B cell (primary cell): ENCODE results near the gene GLB1L3. TPM values are rescaled to one million over a fixed set of nuclear protein-coding genes. Genes with fewer than 3 reads are reported as not detected.

ENCODE experiments used
- ATAC-seq: fragments of 200-7000 bp; cut with Tn5 transposase; one replicate; pipeline ENCODE4 v1.10.0; 2021; ENCODE audit warnings: low read depth, mild to moderate bottlenecking, moderate number of reproducible peaks, moderate library complexity
- CTCF ChIA-PET: fragments of 350-600 bp; sonication (Branson Sonifier 250); formaldehyde crosslinking; loops from one replicate; lab custom pipeline; 2021; ENCODE audit warnings: antibody characterized with exemption, inconsistent platforms; lab: Charles Lee
- POLR2A ChIA-PET: fragments of 350-600 bp; sonication (Branson Sonifier 250); formaldehyde crosslinking; loops from one replicate; lab custom pipeline; 2021; ENCODE audit warnings: antibody characterized with exemption; lab: Charles Lee
- DNase-seq: peaks from one replicate; pipeline ENCODE4 v3.0.0; 2013
- H2AFZ ChIP-seq: 2 replicates; pipeline ENCODE4 v1.6.1; 2012; ENCODE audit warnings: mild to moderate bottlenecking, low read depth, low read length; ENCODE audit not compliant: insufficient read depth, poor library complexity, severe bottlenecking
- H3K27ac ChIP-seq, 2 donors: 1 replicate in 1 of 2; 2 replicates in 1 of 2; pipeline ENCODE4 v1.5.1; 2012 to 2013; ENCODE audit warnings: low read length in 2 of 2, mild to moderate bottlenecking in 2 of 2, moderate library complexity in 1 of 2
- H3K27me3 ChIP-seq, 4 experiments: fragments of 200-600 bp in 1 of 4; sonication (generic) in 1 of 4; replicated peaks in 1 of 4; 1 replicate in 2 of 4; 2 replicates in 2 of 4; pipeline versions ENCODE4 v1.6.1 to v1.7.0; 2013 to 2016; ENCODE audit warnings: low read length in 3 of 4, mild to moderate bottlenecking in 2 of 4, mixed read lengths in 1 of 4, moderate library complexity in 1 of 4; ENCODE audit not compliant: insufficient read depth in 4 of 4, control insufficient read depth in 3 of 4; ENCODE audit errors: control extremely low read depth in 1 of 4
- H3K36me3 ChIP-seq, 2 experiments: replicated peaks in 1 of 2; 1 replicate in 1 of 2; 2 replicates in 1 of 2; pipeline versions ENCODE4 v1.6.1 to v1.7.1; 2013; ENCODE audit warnings: low read length in 1 of 2; ENCODE audit not compliant: insufficient read depth in 2 of 2, control insufficient read depth in 1 of 2; ENCODE audit errors: control extremely low read depth in 1 of 2, extremely low read depth in 1 of 2
- H3K4me1 ChIP-seq, 2 donors: fragments of 200-600 bp in 1 of 2; sonication (generic) in 1 of 2; 1 replicate in 1 of 2; 2 replicates in 1 of 2; pipeline versions ENCODE4 v1.5.1 to v1.6.1; 2013 to 2017; ENCODE audit warnings: low read length in 2 of 2; ENCODE audit not compliant: control insufficient read depth in 2 of 2, insufficient read depth in 2 of 2
- H3K4me2 ChIP-seq: replicated peaks from 2 replicates; pipeline ENCODE3; 2012; ENCODE audit warnings: mild to moderate bottlenecking, low read depth, low read length; ENCODE audit not compliant: poor library complexity, severe bottlenecking
- H3K4me3 ChIP-seq, 5 experiments: fragments of 200-600 bp in 1 of 5; sonication (generic) in 1 of 5; 1 replicate in 3 of 5; 2 replicates in 2 of 5; pipeline versions ENCODE4 v1.5.1 to v1.7.0; 2011 to 2016; ENCODE audit warnings: low read length in 4 of 5, mild to moderate bottlenecking in 4 of 5, low read depth in 2 of 5, control low read depth in 1 of 5, moderate library complexity in 1 of 5; ENCODE audit not compliant: insufficient read depth in 1 of 5; ENCODE audit errors: control extremely low read depth in 1 of 5, extremely low read depth in 1 of 5
- H3K79me2 ChIP-seq: fragments of 200-600 bp; sonication (generic); one replicate; pipeline ENCODE4 v1.6.0; 2016; ENCODE audit warnings: low read length; ENCODE audit not compliant: control insufficient read depth, insufficient read depth
- H3K9ac ChIP-seq: fragments of 200-600 bp; sonication (generic); 2 replicates; pipeline ENCODE4 v1.6.1; 2017; ENCODE audit warnings: mild to moderate bottlenecking, low read length, moderate library complexity
- H3K9me3 ChIP-seq, 3 donors: one replicate each; pipeline versions ENCODE4 v1.6.1 to v1.7.1; 2013; ENCODE audit warnings: low read length in 2 of 3; ENCODE audit not compliant: control insufficient read depth in 2 of 3, insufficient read depth in 1 of 3; ENCODE audit errors: control extremely low read depth in 1 of 3
- H4K20me1 ChIP-seq: 2 replicates; pipeline ENCODE4 v1.6.0; 2012; ENCODE audit warnings: mild to moderate bottlenecking, low read length; ENCODE audit not compliant: insufficient read depth, control insufficient read depth, poor library complexity, severe bottlenecking
- H3K27ac Mint-ChIP-seq: one replicate; pipeline ENCODE4 v1.8.0; 2021; ENCODE audit warnings: mixed read lengths
- H3K27me3 Mint-ChIP-seq: one replicate; pipeline ENCODE4 v1.8.0; 2021; ENCODE audit warnings: mixed read lengths
- H3K4me1 Mint-ChIP-seq: one replicate; pipeline ENCODE4 v1.8.0; 2021; ENCODE audit warnings: mixed read lengths
- H3K4me3 Mint-ChIP-seq: one replicate; pipeline ENCODE4 v1.8.0; 2021; ENCODE audit warnings: mixed read lengths
- H3K9me3 Mint-ChIP-seq: one replicate; pipeline ENCODE4 v1.8.0; 2022; ENCODE audit warnings: mixed read lengths; ENCODE audit not compliant: insufficient read depth
- EZH2 ChIP-seq: IDR thresholded peaks from 2 replicates; pipeline ENCODE4 v1.6.1; 2012; ENCODE audit warnings: borderline replicate concordance, low read depth, mild to moderate bottlenecking, moderate library complexity, low read length; ENCODE audit not compliant: insufficient read depth, poor library complexity, severe bottlenecking
- WGBS: methylation state at CpG from one replicate; pipeline ENCODE4 v1.1.5; 2013; ENCODE audit warnings: missing lambda C conversion rate; ENCODE audit not compliant: insufficient coverage; 5-methylcytosine and 5-hydroxymethylcytosine counted together
- intact Hi-C: fragments of 100-400 bp; cut with micrococcal nuclease; formaldehyde crosslinking; loops from one replicate; pipeline ENCODE4 v1.10.0; 2022
- polyA plus RNA-seq: library from polyadenylated mRNA; depleted of rRNA; stranded (reverse); fragments of >200 nt; gene quantifications from 2 replicates; pipeline ENCODE4 v1.2.3, GENCODE V29; 2012
- total RNA-seq, 2 donors: library from RNA; stranded (reverse); fragments of 120-200 nt in 1 of 2; gene quantifications; 1 replicate in 1 of 2; 2 replicates in 1 of 2; pipeline versions ENCODE4 v1.2.3 to v1.2.4, GENCODE V29; 2013 to 2022
- TF ChIP-seq, protein P1 (sequence below): fragments of 200-600 bp; IDR thresholded peaks from one replicate; pipeline ENCODE4 v1.8.0; 2022; ENCODE audit warnings: antibody characterized with exemption, mild to moderate bottlenecking

The GLB1L3 gene
- total and polyA plus RNA-seq, 2 donors (not counting 1 experiment from before 2014, with no cell fraction given) = not detected

DNA sequence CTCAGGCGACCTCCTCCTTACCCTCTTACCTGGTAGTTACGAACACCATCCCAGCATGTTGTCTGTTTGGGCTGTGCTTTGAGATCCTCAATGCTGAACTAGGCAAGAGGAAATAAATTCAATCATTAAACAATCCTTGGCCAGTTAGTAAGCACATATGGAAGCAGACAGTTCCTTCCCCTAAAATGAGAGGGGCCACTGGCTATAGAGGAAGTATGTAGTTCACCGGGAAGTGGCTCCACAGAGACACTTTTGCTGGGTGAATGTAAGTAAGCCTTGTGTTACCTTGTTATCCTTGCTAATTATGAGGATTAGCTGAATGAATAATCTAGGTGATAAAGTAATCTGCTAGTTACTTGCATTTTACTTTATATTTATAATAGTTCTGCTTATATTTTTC lies 25.9 kb upstream of the GLB1L3 start:
- H3K27ac Mint-ChIP-seq = no peak overlapping the region
- no peak overlapping the region for H3K9ac ChIP-seq
- peaks cover 7% of the 10 kb centered on the region for H3K79me2 ChIP-seq
- peaks cover 0 to 46% of the 10 kb centered on the region in 2 experiments for H3K36me3 ChIP-seq
- no peaks in the 10 kb centered on the region for H3K27me3 Mint-ChIP-seq
- peaks cover 28% of the 10 kb centered on the region for H3K4me1 Mint-ChIP-seq
- H3K4me1 ChIP-seq = peaks cover 10 to 15% of the 10 kb centered on the region in 2 donors
- CTCF ChIA-PET = interaction anchor here (1.1 to 2.1 kb wide), 4 partner anchors 26 to 200 kb away, joined by 3 to 8 read pairs (median 4); partner anchors contain the start of genes NCAPD3 and VPS26B
- no peaks in the 10 kb centered on the region for H3K9me3 ChIP-seq
- no peak overlapping the region for H3K27ac ChIP-seq
- no peak overlapping the region for H3K4me2 ChIP-seq
- intact Hi-C loops = no loop called here
- WGBS = no CpG with 5 or more reads among the region's 3 CpGs
- H3K4me3 ChIP-seq = no peak overlapping the region
- H3K27me3 ChIP-seq = no peaks in the 10 kb centered on the region
- H3K9me3 Mint-ChIP-seq = no peaks in the 10 kb centered on the region
- no peaks in the 10 kb centered on the region for H4K20me1 ChIP-seq
- no peak for ATAC-seq
- DNase-seq = no peak
- POLR2A ChIA-PET = interaction anchor here (1.0 kb wide), 1 partner anchor 26 kb away, joined by 3 read pairs; the partner anchor contains the start of gene VPS26B
- H3K4me3 Mint-ChIP-seq = no peak overlapping the region
- TF ChIP-seq EZH2 = no peak
- TF ChIP-seq, protein P1, sequence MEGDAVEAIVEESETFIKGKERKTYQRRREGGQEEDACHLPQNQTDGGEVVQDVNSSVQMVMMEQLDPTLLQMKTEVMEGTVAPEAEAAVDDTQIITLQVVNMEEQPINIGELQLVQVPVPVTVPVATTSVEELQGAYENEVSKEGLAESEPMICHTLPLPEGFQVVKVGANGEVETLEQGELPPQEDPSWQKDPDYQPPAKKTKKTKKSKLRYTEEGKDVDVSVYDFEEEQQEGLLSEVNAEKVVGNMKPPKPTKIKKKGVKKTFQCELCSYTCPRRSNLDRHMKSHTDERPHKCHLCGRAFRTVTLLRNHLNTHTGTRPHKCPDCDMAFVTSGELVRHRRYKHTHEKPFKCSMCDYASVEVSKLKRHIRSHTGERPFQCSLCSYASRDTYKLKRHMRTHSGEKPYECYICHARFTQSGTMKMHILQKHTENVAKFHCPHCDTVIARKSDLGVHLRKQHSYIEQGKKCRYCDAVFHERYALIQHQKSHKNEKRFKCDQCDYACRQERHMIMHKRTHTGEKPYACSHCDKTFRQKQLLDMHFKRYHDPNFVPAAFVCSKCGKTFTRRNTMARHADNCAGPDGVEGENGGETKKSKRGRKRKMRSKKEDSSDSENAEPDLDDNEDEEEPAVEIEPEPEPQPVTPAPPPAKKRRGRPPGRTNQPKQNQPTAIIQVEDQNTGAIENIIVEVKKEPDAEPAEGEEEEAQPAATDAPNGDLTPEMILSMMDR = no peak
- no peak overlapping the region for H2AFZ ChIP-seq

DNA sequence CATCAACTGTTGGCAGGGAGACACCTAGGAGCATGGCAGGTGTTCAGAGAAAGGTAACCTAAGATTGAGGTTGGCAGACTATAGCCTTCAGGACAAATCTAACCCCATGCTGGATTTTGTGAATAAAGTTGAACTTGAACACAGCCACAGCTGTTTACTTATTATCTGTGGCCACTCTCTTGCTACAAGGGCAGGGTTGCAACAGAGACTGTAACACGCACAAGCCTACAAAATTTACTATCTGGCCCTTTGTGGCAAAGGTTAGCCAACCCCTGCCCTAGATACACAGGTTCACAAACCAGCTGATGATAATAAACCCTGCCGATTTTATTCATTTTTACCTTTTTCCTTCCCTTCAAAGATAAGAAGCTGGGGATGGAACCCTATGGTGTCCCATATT lies 25.5 kb upstream of the GLB1L3 start:
- Histone ChIP-seq H3K4me3 (no peak overlapping the region), H3K27me3 (no peaks in the 10 kb centered on the region), H4K20me1 (no peaks in the 10 kb centered on the region), H3K4me1 (peaks cover 10 to 15% of the 10 kb centered on the region in 2 donors), H3K79me2 (peaks cover 7% of the 10 kb centered on the region), H3K27ac (no peak overlapping the region), H3K9ac (no peak overlapping the region), H3K4me2 (no peak overlapping the region), H3K9me3 (no peaks in the 10 kb centered on the region), H3K36me3 (peaks cover 0 to 44% of the 10 kb centered on the region in 2 experiments), H2AFZ (no peak overlapping the region)
- intact Hi-C loops = no loop called here
- H3K4me3 Mint-ChIP-seq = no peak overlapping the region
- POLR2A ChIA-PET = no interaction called here
- 91% methylated on average over 2 of the region's 2 CpGs for WGBS
- no peaks in the 10 kb centered on the region for H3K27me3 Mint-ChIP-seq
- peaks cover 28% of the 10 kb centered on the region for H3K4me1 Mint-ChIP-seq
- DNase-seq (no peak), ATAC-seq (no peak)
- H3K27ac Mint-ChIP-seq = no peak overlapping the region
- CTCF ChIA-PET = interaction anchor here (0.7 to 2.1 kb wide), 5 partner anchors 26 to 200 kb away, joined by 3 to 8 read pairs (median 3); partner anchors contain the start of genes NCAPD3 and VPS26B
- TF ChIP-seq, protein P1 = no peak
- no peak for TF ChIP-seq EZH2
- H3K9me3 Mint-ChIP-seq = no peaks in the 10 kb centered on the region
